ENCODE results near the gene CEP97.
"Not testable (repeated sequence)": the region's sequence is repeated elsewhere in the genome, so short reads cannot be mapped to it uniquely, and the experiment has no call there.

The CEP97 gene

DNA sequence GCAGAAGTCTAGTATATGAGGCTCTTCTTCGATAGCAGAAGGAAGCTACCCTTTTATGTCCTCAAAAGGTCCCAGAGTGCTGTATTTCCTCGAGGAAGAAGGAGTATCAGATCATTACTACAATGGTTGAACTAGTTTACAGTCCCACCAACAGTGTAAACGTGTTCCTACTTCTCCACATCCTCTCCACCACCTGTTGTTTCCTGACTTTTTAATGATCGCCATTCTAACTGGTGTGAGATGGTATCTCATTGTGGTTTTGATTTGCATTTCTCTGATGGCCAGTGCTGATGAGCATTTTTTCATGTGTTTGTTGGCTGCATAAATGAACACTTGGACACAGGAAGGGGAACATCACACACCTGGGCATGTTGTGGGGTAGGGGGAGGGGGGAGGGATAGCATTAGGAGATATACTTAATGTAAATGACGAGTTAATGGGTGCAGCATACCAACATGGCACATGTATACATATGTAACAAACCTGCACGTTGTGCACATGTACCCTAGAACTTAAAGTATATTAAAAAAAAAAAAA, 53.4 kb downstream of the CEP97 start:
- peaks cover 2 to 21% (median 16%) of the 10 kb centered on the region in 5 donors for H3K4me1 ChIP-seq (ENCODE audit: control insufficient read depth in 5 of 5, insufficient read depth in 5 of 5, low read length in 5 of 5)
- H3K36me3 ChIP-seq (ENCODE audit: control insufficient read depth in 5 of 5, insufficient read depth in 5 of 5, low read length in 5 of 5); H3K27me3 ChIP-seq (ENCODE audit: control insufficient read depth in 5 of 5, insufficient read depth in 4 of 5, low read length in 5 of 5); H3K9ac ChIP-seq (ENCODE audit: low read length in 5 of 5); H3K27ac ChIP-seq (ENCODE audit: low read depth, low read length); H3K4me3 ChIP-seq (ENCODE audit: low read depth in 1 of 5, low read length in 5 of 5); H3K9me3 ChIP-seq (ENCODE audit: control insufficient read depth in 5 of 5, low read length in 5 of 5): not testable (repeated sequence)

GRCh38 chr3:101778385-101779046, 54.1 kb downstream of the CEP97 start:
- peaks cover 2 to 21% (median 16%) of the 10 kb centered on the region in 5 donors for H3K4me1 ChIP-seq (ENCODE audit: control insufficient read depth in 5 of 5, insufficient read depth in 5 of 5, low read length in 5 of 5)
- H3K27me3 ChIP-seq (ENCODE audit: control insufficient read depth in 5 of 5, insufficient read depth in 4 of 5, low read length in 5 of 5): no peaks in the 10 kb centered on the region
- H3K27ac ChIP-seq (ENCODE audit: low read depth, low read length): no peak overlapping the region
- H3K9me3 ChIP-seq (ENCODE audit: control insufficient read depth in 5 of 5, low read length in 5 of 5): no peaks in the 10 kb centered on the region
- peaks cover 0 to 7% (median 3%) of the 10 kb centered on the region in 5 donors for H3K36me3 ChIP-seq (ENCODE audit: control insufficient read depth in 5 of 5, insufficient read depth in 5 of 5, low read length in 5 of 5)
- peak overlapping the region in 4 of 5 donors; percentile 59 to 79 (median 66) for H3K9ac ChIP-seq (ENCODE audit: low read length in 5 of 5)
- H3K4me3 ChIP-seq (ENCODE audit: low read depth in 1 of 5, low read length in 5 of 5): peak overlapping the region; percentile 56 to 93 (median 84)

- Histone ChIP-seq H3K9ac (ENCODE audit: low read length in 5 of 5) (peak within 1 kb of the TSS; percentile 26 to 79 (median 66)), H3K9me3 (ENCODE audit: control insufficient read depth in 5 of 5, low read length in 5 of 5) (no peaks in the 10 kb centered on the region), H3K27me3 (ENCODE audit: control insufficient read depth in 5 of 5, insufficient read depth in 4 of 5, low read length in 5 of 5) (no peaks in the 10 kb centered on the region), H3K27ac (ENCODE audit: low read depth, low read length) (peak within 1 kb of the TSS; percentile 16), H3K36me3 (ENCODE audit: control insufficient read depth in 5 of 5, insufficient read depth in 5 of 5, low read length in 5 of 5) (peaks cover 0 to 10% (median 5%) of the 10 kb centered on the region in 5 donors), H3K4me3 (ENCODE audit: low read depth in 1 of 5, low read length in 5 of 5) (peak within 1 kb of the TSS; percentile 61 to 93 (median 84)), H3K4me1 (ENCODE audit: control insufficient read depth in 5 of 5, insufficient read depth in 5 of 5, low read length in 5 of 5) (peaks cover 2 to 21% (median 16%) of the 10 kb centered on the region in 5 donors)
These were observed 54.8 kb downstream of the CEP97 start, which contains the start of gene NXPE3 for GRCh38 chr3:101779047-101779821. Gene NXPE3, plus strand, starts transcription at chr3:101779211. Its CDS starts 6,386 bp downstream, at chr3:101785597.

DNA sequence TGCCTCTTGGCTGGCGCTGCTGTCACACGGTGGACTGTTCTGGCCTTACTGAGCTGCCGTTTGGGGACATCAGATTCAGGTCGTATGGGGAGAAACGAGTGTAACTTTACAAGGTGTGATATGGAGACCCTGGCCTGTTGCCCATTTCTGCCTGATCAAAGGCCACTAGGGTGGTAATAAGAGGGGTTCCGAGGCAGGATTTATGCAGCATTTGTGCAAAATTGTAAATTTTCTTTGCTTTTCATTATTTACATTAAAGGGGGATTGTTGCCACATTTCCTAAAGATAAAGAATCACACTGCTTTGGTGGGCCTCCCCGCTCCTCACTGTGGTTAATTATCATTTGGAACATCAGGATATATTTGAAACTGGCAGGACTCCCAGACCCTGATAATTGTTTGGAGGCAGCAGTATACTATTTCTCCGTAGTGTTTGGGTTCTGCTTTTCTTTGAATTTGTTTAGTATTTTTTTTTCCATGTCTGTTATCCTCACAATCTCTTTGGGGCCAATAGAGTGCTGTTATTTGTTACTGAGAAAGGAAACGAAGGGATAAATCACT, 55.5 kb downstream of the CEP97 start:
- H3K36me3 ChIP-seq (ENCODE audit: control insufficient read depth in 5 of 5, insufficient read depth in 5 of 5, low read length in 5 of 5): peaks cover 0 to 15% (median 7%) of the 10 kb centered on the region in 5 donors
- H3K27me3 ChIP-seq (ENCODE audit: control insufficient read depth in 5 of 5, insufficient read depth in 4 of 5, low read length in 5 of 5): no peaks in the 10 kb centered on the region
- H3K9ac ChIP-seq (ENCODE audit: low read length in 5 of 5): peak overlapping the region in 3 of 5 donors; percentile 26 to 67 (median 62)
- peak overlapping the region; percentile 16 for H3K27ac ChIP-seq (ENCODE audit: low read depth, low read length)
- peaks cover 2 to 27% (median 16%) of the 10 kb centered on the region in 5 donors for H3K4me1 ChIP-seq (ENCODE audit: control insufficient read depth in 5 of 5, insufficient read depth in 5 of 5, low read length in 5 of 5)
- H3K4me3 ChIP-seq (ENCODE audit: low read depth in 1 of 5, low read length in 5 of 5): peak overlapping the region; percentile 61 to 93 (median 84)
- no peaks in the 10 kb centered on the region for H3K9me3 ChIP-seq (ENCODE audit: control insufficient read depth in 5 of 5, low read length in 5 of 5)

- peaks cover 1 to 18% (median 9%) of the 10 kb centered on the region in 5 donors for H3K36me3 ChIP-seq (ENCODE audit: control insufficient read depth in 5 of 5, insufficient read depth in 5 of 5, low read length in 5 of 5)
- H3K9ac ChIP-seq (ENCODE audit: low read length in 5 of 5): no peak overlapping the region
- H3K27me3 ChIP-seq (ENCODE audit: control insufficient read depth in 5 of 5, insufficient read depth in 4 of 5, low read length in 5 of 5): no peaks in the 10 kb centered on the region
- H3K9me3 ChIP-seq (ENCODE audit: control insufficient read depth in 5 of 5, low read length in 5 of 5): no peaks in the 10 kb centered on the region
- H3K27ac ChIP-seq (ENCODE audit: low read depth, low read length): no peak overlapping the region
- no peak overlapping the region for H3K4me3 ChIP-seq (ENCODE audit: low read depth in 1 of 5, low read length in 5 of 5)
- peaks cover 2 to 34% (median 16%) of the 10 kb centered on the region in 5 donors for H3K4me1 ChIP-seq (ENCODE audit: control insufficient read depth in 5 of 5, insufficient read depth in 5 of 5, low read length in 5 of 5)
These were observed 56.2 kb downstream of the CEP97 start for GRCh38 chr3:101780661-101781060.

DNA sequence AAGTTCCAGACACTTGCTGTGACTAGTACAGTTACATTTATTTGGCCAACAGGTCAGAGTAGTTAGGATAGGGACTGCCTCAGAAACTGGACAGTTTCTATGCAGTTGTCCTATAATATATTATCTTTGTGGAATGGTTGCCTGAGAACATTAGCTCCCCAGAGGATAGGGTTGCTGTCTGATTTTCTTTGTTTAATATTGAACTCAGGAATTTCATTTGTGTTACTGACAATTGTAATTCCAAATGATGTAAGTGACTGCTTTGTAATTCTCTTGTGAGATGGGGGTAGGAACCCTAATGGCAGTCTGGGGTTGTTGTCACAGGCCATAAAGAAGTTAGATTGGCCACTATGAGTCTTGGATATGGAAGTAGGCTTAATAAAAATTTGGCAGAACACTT, 56.8 kb downstream of the CEP97 start:
- peaks cover 2 to 37% (median 16%) of the 10 kb centered on the region in 5 donors for H3K4me1 ChIP-seq (ENCODE audit: control insufficient read depth in 5 of 5, insufficient read depth in 5 of 5, low read length in 5 of 5)
- peaks cover 6 to 18% (median 12%) of the 10 kb centered on the region in 5 donors for H3K36me3 ChIP-seq (ENCODE audit: control insufficient read depth in 5 of 5, insufficient read depth in 5 of 5, low read length in 5 of 5)
- H3K9ac ChIP-seq (ENCODE audit: low read length in 5 of 5): no peak overlapping the region
- no peaks in the 10 kb centered on the region for H3K9me3 ChIP-seq (ENCODE audit: control insufficient read depth in 5 of 5, low read length in 5 of 5)
- H3K27ac ChIP-seq (ENCODE audit: low read depth, low read length): no peak overlapping the region
- no peaks in the 10 kb centered on the region for H3K27me3 ChIP-seq (ENCODE audit: control insufficient read depth in 5 of 5, insufficient read depth in 4 of 5, low read length in 5 of 5)
- no peak overlapping the region for H3K4me3 ChIP-seq (ENCODE audit: low read depth in 1 of 5, low read length in 5 of 5)

GRCh38 chr3:101784855-101785613, 60.6 kb downstream of the CEP97 start:
- peaks cover 0 to 25% (median 4%) of the 10 kb centered on the region in 5 donors for H3K4me1 ChIP-seq (ENCODE audit: control insufficient read depth in 5 of 5, insufficient read depth in 5 of 5, low read length in 5 of 5)
- peak overlapping the region in 4 of 5 donors; percentile 14 to 43 (median 39) for H3K4me3 ChIP-seq (ENCODE audit: low read depth in 1 of 5, low read length in 5 of 5)
- H3K27me3 ChIP-seq (ENCODE audit: control insufficient read depth in 5 of 5, insufficient read depth in 4 of 5, low read length in 5 of 5): no peaks in the 10 kb centered on the region
- H3K36me3 ChIP-seq (ENCODE audit: control insufficient read depth in 5 of 5, insufficient read depth in 5 of 5, low read length in 5 of 5): peaks cover 11 to 25% (median 15%) of the 10 kb centered on the region in 5 donors
- H3K9ac ChIP-seq (ENCODE audit: low read length in 5 of 5): peak overlapping the region in 1 of 5 donors; percentile 60
- no peaks in the 10 kb centered on the region for H3K9me3 ChIP-seq (ENCODE audit: control insufficient read depth in 5 of 5, low read length in 5 of 5)
- peak overlapping the region; percentile 43 for H3K27ac ChIP-seq (ENCODE audit: low read depth, low read length)

- Histone ChIP-seq H3K9ac (ENCODE audit: low read length in 5 of 5) (no peak overlapping the region), H3K27me3 (ENCODE audit: control insufficient read depth in 5 of 5, insufficient read depth in 4 of 5, low read length in 5 of 5) (no peaks in the 10 kb centered on the region), H3K27ac (ENCODE audit: low read depth, low read length) (no peak overlapping the region), H3K4me1 (ENCODE audit: control insufficient read depth in 5 of 5, insufficient read depth in 5 of 5, low read length in 5 of 5) (peaks cover 0 to 2% (median 0%) of the 10 kb centered on the region in 5 donors), H3K4me3 (ENCODE audit: low read depth in 1 of 5, low read length in 5 of 5) (no peak overlapping the region), H3K9me3 (ENCODE audit: control insufficient read depth in 5 of 5, low read length in 5 of 5) (peaks cover 0 to 6% (median 3%) of the 10 kb centered on the region in 5 donors), H3K36me3 (ENCODE audit: control insufficient read depth in 5 of 5, insufficient read depth in 5 of 5, low read length in 5 of 5) (peaks cover 3 to 18% (median 12%) of the 10 kb centered on the region in 5 donors)
These were observed 67.4 kb downstream of the CEP97 start for GRCh38 chr3:101791778-101792177.

DNA sequence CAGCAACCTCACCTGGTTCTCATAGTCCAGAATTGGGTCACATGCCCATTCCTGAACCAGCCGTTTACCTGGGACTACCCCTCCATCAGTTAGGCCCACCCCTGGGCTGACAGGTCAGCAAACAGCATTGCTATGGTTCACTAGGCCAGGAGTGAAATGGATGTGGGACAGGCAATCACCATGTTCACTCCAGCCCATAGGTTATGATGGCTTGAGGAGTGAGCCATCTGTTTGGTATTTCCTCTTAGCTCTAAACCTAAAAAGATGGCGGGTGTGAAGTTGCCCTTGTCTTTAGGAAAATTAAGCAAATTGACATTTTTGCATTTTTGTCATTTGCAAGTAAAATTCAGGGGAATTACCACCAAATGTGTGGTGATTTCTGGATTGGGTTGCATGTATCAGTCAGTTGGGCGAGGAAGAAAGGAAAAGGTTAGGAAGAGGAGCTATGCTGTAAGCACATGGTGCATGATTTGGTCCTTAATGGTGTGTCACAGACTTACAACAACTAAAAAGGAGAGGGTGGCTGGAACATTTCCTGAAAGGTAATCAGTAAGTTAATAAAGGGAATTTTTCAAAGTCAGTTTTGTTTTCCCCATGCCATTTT, 71.8 kb downstream of the CEP97 start:
- Histone ChIP-seq H3K4me1 (ENCODE audit: control insufficient read depth in 5 of 5, insufficient read depth in 5 of 5, low read length in 5 of 5) (peaks cover 0 to 2% (median 0%) of the 10 kb centered on the region in 5 donors), H3K36me3 (ENCODE audit: control insufficient read depth in 5 of 5, insufficient read depth in 5 of 5, low read length in 5 of 5) (peaks cover 1 to 13% (median 11%) of the 10 kb centered on the region in 5 donors), H3K27me3 (ENCODE audit: control insufficient read depth in 5 of 5, insufficient read depth in 4 of 5, low read length in 5 of 5) (no peaks in the 10 kb centered on the region), H3K27ac (ENCODE audit: low read depth, low read length) (no peak overlapping the region), H3K9ac (ENCODE audit: low read length in 5 of 5) (no peak overlapping the region), H3K9me3 (ENCODE audit: control insufficient read depth in 5 of 5, low read length in 5 of 5) (peaks cover 0 to 6% (median 3%) of the 10 kb centered on the region in 5 donors), H3K4me3 (ENCODE audit: low read depth in 1 of 5, low read length in 5 of 5) (no peak overlapping the region)

All from subcutaneous abdominal adipose tissue (tissue), 5 donors.